ENCODE results near the gene PLGRKT. TPM values are rescaled to one million over a fixed set of nuclear protein-coding genes. Genes with fewer than 3 reads are reported as not detected.
"Not testable (repeated sequence)": the region's sequence is repeated elsewhere in the genome, so short reads cannot be mapped to it uniquely, and the experiment has no call there.

The PLGRKT gene
- total RNA-seq, 1 donor from 2014 or later, result 15.9 TPM

DNA sequence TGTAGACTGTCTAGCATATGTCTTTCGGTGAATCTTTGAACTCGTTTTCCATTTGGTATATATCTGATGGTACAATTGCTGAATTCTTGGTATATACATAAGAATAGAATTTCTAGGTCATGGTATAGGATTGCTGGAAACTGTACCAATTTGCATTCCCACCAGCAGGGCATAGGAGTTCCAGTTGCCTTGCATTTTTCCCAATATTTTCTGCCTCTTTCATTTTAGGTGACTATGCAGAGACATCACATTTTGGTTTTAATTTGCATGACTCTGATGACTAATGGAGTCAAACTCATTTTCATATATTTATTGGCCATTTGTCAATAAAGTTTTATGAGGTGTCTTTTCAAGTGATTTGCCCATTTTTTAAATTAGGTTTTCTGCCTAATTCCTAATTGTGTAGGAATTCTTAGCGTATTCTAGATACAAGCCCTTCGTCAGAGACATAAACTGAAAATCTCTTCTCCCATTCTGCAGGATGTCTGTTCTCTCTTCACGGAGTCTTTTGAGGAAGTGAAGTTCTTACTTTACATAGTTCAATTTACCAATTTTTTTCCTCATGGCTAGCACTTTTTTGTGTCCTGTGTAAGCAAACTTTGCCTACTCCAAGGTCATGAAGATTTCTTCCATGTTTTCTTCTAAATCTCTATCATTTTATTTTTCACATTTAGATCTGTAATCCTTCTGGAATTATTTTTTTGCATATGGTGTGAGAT, 43.8 kb upstream of the PLGRKT start:
- Histone ChIP-seq H3K4me1 (no peaks in the 10 kb centered on the region), H3K27ac (no peak overlapping the region), H3K9me3 (no peaks in the 10 kb centered on the region), H3K4me3 (no peak overlapping the region), H3K27me3 (ENCODE audit: low read depth) (no peaks in the 10 kb centered on the region), H3K36me3 (no peaks in the 10 kb centered on the region)
- no peak for ATAC-seq
- TF ChIP-seq, protein P1, sequence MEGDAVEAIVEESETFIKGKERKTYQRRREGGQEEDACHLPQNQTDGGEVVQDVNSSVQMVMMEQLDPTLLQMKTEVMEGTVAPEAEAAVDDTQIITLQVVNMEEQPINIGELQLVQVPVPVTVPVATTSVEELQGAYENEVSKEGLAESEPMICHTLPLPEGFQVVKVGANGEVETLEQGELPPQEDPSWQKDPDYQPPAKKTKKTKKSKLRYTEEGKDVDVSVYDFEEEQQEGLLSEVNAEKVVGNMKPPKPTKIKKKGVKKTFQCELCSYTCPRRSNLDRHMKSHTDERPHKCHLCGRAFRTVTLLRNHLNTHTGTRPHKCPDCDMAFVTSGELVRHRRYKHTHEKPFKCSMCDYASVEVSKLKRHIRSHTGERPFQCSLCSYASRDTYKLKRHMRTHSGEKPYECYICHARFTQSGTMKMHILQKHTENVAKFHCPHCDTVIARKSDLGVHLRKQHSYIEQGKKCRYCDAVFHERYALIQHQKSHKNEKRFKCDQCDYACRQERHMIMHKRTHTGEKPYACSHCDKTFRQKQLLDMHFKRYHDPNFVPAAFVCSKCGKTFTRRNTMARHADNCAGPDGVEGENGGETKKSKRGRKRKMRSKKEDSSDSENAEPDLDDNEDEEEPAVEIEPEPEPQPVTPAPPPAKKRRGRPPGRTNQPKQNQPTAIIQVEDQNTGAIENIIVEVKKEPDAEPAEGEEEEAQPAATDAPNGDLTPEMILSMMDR (IDR thresholded peaks at IDR 0.05), result no peak
- intact Hi-C loops (cut with DNase I), result no loop called here
- no peak for DNase-seq

- ATAC-seq (no peak), DNase-seq (no peak)
- H3K4me3 ChIP-seq, result no peak overlapping the region
- no peak overlapping the region for H3K27ac ChIP-seq
- intact Hi-C loops (cut with DNase I), result no loop called here
- no peaks in the 10 kb centered on the region for H3K36me3 ChIP-seq
- no peaks in the 10 kb centered on the region for H3K4me1 ChIP-seq
- TF ChIP-seq, protein P1 (IDR thresholded peaks at IDR 0.05), result no peak
- no peaks in the 10 kb centered on the region for H3K9me3 ChIP-seq
- H3K27me3 ChIP-seq (ENCODE audit: low read depth), result no peaks in the 10 kb centered on the region
Observed at GRCh38 chr9:5480919-5481318, 43.2 kb upstream of the PLGRKT start.

DNA sequence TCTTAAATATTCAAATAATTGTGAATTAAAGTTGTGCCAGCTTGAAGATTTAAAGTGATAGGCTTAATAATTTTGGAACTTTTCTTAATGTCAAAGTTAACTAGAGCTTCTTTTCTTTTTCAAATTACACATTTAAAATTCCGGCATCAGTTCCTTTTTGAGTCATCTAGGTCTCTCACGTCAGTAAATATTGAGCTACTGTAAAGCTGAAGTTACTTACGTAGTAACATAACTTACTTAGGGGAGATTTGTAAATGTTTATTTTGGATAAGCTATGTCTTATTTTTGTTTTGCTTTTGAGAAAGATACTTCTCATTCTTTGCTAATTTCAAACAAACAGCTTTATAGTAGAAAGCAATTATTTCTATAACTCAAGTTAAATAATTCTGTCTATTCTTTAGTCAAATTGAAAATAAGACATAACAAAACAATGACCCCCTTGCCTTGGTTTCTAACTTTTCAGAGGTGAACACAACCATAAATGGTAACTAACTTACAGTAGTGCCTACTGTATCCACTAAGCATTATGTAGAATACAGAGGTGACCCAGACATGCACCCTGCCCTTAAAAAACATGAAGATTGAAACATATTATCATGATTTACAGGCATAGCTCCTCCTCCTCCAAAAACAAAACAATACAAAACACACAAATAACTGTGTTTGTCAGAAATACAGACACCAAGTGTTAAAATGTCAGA, 42.4 kb upstream of the PLGRKT start:
- no peaks in the 10 kb centered on the region for H3K27me3 ChIP-seq (ENCODE audit: low read depth)
- no peak overlapping the region for H3K4me3 ChIP-seq
- TF ChIP-seq, protein P1 (IDR thresholded peaks at IDR 0.05), result no peak
- intact Hi-C loops (cut with DNase I), result no loop called here
- no peaks in the 10 kb centered on the region for H3K9me3 ChIP-seq
- H3K27ac ChIP-seq, result no peak overlapping the region
- DNase-seq (no peak), ATAC-seq (no peak)
- no peaks in the 10 kb centered on the region for H3K36me3 ChIP-seq
- H3K4me1 ChIP-seq, result no peaks in the 10 kb centered on the region

DNA sequence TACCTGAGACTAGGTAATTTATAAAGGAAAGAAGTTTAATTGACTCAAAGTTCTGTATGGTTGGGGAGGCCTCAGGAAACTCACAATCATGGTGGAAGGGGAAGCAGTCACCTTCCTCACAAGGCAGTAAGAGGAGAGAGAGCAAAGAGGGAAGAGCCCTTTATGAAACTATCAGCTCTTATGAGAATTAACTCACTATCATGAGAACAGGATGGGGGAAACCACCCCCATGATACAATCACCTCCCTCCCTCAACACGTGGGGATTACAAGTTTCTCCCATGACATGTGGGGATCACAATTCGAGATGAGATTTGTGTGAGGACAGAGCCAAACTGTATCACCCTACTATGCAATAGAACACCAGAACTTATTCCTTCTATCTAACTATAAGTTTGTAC, 40.5 kb upstream of the PLGRKT start:
- Histone ChIP-seq H3K27me3 (ENCODE audit: low read depth) (no peaks in the 10 kb centered on the region), H3K9me3 (no peaks in the 10 kb centered on the region), H3K36me3 (no peaks in the 10 kb centered on the region), H3K4me1 (no peaks in the 10 kb centered on the region), H3K27ac (no peak overlapping the region), H3K4me3 (no peak overlapping the region)
- DNase-seq (no peak), ATAC-seq (no peak)
- TF ChIP-seq, protein P1 (IDR thresholded peaks at IDR 0.05), result no peak
- intact Hi-C loops (cut with DNase I), result no loop called here

DNA sequence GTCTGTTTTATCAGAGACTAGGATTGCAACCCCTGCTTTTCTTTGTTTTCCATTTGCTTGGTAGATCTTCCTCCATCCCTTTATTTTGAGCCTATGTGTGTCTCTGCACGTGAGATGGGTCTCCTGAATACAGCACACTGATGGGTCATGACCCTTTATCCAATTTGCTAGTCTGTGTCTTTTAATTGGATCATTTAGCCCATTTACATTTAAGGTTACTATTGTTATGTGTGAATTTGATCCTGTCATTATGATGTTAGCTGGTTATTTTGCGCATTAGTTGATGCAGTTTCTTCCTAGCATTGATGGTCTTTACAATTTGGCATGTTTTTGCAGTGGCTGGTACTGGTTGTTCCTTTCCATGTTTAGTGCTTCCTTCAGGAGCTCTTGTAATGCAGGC, 37.9 kb upstream of the PLGRKT start:
- H3K4me1 ChIP-seq; H3K9me3 ChIP-seq; H3K27me3 ChIP-seq (ENCODE audit: low read depth); DNase-seq; H3K4me3 ChIP-seq; intact Hi-C loops (cut with DNase I); H3K27ac ChIP-seq; H3K36me3 ChIP-seq; ATAC-seq: not testable (repeated sequence)

- H3K4me1 ChIP-seq, result no peaks in the 10 kb centered on the region
- no peaks in the 10 kb centered on the region for H3K9me3 ChIP-seq
Observed at GRCh38 chr9:5470816-5471215, 33.1 kb upstream of the PLGRKT start.

More at GRCh38 chr9:5470816-5471215, 33.1 kb upstream of the PLGRKT start:
- no peak overlapping the region for H3K27ac ChIP-seq
- peaks cover 29% of the 10 kb centered on the region for H3K36me3 ChIP-seq
- intact Hi-C loops (cut with DNase I), result no loop called here
- no peak for DNase-seq
- H3K4me3 ChIP-seq, result no peak overlapping the region
- H3K27me3 ChIP-seq (ENCODE audit: low read depth), result no peaks in the 10 kb centered on the region
- no peak for ATAC-seq
- TF ChIP-seq, protein P1 (IDR thresholded peaks at IDR 0.05), result no peak
